Stimulated activated CD4-positive, alpha-beta T cell treated with anti-CD3 and anti-CD28 coated beads, TNF-alpha, amount 100 ng/mL, for 1 hour (primary cell): ENCODE results near the gene C13orf46.
"Not testable (repeated sequence)": the region's sequence is repeated elsewhere in the genome, so short reads cannot be mapped to it uniquely, and the experiment has no call there.

ENCODE experiments used
- DNase-seq, 3 donors: peaks; one replicate each; pipeline ENCODE4 v3.0.0-alpha.2; 2020; ENCODE audit warnings: low read depth in 3 of 3, low spot score in 1 of 3

The C13orf46 gene

DNA sequence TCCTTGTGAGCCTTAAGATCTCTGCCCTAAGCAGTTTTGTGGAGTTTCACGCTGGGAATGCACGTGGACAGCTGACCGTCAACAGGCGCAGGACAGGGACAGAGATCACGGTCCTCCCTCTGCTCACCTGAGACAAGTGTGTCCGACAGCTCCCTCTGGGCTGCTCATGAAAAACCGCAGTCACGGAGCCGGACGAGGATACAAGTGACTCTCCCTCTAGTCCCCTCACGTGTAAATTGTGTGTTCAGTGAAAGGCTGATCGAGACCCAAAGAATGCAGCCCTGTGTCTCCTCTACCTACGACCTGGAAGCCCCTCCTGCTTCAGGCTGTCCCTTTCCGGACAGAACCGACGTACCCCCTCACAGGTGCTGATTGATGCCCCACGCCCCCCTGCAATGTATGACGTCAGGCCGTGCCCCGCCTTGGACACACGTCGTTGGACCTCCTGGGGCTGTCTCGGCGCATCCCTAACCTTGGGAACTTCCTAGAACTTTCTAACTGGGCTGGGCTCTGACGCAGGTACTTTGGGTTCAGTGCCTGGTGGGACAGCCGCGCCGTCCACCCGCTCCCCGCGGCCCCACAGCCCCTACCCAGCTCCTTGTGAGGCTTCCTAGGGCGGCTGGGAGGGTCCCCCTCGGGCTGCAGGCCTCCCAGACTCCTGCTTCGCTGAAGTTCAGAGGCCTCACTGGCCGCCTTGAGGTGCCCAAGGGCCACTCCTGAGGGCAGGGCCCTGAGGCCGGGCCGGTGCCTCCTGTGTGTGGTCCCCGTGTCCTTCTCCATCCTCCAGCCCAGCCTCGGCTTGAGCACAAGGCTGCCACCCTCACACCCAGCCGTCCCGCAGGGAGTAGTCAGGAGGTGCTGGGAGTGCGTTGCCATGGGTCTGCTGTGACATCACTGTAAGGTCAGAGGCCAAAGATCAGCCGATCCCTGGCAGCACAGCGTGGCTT, at the start of gene C13orf46:
Gene C13orf46, minus strand, starts transcription at position 859 of the 947 bp plus-strand sequence. Its CDS starts 79 bp downstream, at position 780.
- no peak for DNase-seq

DNA sequence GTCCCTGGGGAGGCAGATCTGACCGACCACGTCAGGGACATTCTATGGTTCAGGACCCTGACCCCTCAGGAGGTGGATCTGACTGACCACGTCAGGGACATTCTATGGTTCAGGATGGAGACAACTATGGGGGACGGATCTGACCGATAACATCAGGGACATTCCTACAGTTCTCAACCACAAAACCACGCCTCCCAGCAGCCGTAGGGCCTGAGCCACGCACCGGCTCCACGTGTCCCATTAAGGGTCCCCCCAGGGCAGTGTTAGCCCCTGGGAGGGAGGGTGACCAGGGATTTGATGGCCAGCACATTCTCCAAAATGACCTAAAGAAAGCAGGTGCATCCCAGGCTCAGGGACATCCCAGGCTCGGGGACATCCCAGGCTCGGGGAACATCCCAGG, 49.0 kb upstream of the C13orf46 start:
- no peak for DNase-seq

- no peak for DNase-seq
Observed at GRCh38 chr13:114022309-114022669, 48.4 kb upstream of the C13orf46 start.

DNA sequence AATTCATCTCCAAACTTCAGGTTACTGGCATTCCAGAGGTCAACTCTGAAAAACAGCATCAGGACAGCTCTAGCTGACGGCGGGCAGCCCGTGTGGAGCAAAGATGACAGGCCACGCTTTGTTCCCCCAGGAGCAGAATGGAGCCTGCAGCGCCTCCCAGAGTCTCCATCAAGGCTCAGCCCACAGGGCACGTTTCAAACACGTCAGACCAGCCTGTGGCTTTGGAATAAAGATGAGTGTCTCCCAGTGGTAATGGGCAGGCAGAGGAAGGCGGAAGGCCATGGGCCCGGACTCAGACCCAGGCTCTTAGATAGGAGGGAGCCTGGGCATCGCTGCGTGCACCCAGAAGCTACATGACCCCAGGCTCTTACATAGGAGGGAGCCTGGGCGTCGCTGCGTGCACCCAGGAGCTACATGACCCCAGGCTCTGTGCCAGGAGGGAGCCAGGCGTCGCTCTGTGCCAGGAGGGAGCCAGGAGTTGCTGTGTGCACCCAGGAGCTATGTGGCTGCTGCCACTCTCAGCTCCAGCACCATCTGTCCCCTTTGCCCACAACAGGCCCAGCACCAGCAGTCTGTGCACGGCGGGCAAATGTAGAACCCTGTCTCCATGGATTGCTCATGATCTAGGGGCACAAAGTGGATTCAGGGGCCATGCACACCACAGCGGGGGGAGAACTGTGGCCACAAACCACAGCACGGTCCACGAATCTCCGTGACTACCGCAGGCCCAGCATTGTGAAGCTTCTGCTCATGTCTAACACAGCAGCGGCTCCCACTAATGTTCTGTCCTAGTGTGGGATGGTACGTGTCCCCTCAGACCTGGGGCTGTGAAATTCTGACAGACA, 47.8 kb upstream of the C13orf46 start:
- no peak for DNase-seq

DNA sequence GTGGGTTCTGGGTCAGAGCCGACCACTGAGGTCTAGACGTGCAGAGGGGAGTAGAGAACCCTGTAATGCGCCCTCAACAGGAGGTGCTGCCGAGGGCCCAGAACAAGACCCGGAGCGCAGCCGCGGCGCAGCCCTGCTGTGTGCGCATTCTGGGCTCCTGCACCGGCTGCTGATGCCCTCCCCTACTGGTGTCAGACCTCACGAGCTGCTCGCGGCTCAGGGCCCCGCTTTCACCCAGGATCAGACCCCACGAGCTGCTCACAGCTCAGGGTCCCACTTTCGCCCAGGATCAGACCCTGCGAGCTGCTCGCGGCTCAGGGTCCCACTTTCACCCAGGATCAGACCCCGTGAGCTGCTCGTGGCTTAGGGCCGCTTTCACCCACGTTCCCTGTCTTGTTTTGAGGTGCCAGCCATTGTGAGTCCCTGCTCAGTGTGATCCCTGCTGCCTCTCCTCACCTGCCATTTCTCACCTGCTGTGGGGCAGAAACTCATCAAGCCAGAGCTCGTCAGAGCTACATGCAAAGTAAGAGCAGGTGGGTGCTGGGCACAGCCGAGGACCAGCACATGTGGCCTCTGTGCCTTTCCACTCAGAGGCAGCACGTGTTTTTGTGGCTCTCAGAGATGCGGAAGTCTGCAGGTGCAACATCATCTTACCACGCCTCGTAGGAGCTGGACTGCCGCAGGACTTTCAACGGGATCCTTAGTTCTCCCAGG, 47.0 kb upstream of the C13orf46 start:
- no peak for DNase-seq

DNA sequence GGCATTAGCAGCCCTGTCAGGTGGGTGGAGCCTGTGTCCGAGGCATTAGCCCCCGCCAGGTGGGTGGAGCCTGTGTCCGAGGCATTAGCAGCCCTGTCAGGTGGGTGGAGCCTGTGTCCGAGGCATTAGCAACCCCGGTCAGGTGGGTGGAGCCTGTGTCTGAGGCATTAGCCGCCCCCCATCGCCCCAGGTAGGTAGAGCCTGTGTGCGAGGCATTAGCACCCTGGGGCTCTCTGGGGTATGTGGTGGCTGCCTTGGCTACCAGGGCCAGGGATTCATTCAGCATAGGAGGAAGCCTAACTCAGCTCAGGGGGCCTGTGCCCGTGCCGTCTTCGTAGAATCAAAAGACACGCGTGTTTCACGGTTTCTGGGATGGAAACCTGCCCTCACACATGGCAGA, 46.3 kb upstream of the C13orf46 start:
- not testable (repeated sequence) for DNase-seq

GRCh38 chr13:114019367-114019766, 45.5 kb upstream of the C13orf46 start:
- DNase-seq: peak in 1 of 3 donors; percentile 30

DNA sequence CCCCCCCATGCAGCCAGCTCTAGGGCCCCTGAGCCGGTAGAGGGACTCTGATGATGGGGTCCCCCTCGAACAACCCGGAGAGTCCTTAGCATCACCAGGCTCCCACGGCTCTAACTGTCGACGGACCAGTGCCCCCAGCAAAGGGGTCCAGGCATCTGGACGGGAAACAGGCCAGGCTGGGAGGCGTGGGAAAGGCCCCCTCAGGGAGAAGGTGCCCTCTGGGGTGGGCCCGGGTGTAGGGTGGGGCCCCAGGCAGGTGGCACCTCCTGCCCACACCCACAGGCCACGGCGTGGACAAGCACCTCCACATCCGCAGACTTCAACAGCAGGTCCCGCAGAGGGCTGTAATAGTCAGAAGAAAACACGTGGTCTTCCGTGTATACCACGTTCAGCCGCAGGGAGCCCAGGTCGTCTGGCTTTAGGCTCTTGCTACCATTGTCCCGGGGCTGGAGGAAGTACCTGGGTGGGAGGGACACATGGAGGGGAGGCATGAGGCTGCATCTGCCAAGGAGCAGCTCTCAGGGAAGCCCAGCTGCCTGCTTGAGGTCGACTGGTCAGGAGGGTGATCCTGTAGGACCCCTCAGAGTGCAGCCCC, 44.7 kb upstream of the C13orf46 start:
- DNase-seq: no peak

GRCh38 chr13:114017966-114018365, 44.1 kb upstream of the C13orf46 start:
- no peak for DNase-seq

GRCh38 chr13:114017028-114017630, 43.3 kb upstream of the C13orf46 start:
- no peak for DNase-seq

DNA sequence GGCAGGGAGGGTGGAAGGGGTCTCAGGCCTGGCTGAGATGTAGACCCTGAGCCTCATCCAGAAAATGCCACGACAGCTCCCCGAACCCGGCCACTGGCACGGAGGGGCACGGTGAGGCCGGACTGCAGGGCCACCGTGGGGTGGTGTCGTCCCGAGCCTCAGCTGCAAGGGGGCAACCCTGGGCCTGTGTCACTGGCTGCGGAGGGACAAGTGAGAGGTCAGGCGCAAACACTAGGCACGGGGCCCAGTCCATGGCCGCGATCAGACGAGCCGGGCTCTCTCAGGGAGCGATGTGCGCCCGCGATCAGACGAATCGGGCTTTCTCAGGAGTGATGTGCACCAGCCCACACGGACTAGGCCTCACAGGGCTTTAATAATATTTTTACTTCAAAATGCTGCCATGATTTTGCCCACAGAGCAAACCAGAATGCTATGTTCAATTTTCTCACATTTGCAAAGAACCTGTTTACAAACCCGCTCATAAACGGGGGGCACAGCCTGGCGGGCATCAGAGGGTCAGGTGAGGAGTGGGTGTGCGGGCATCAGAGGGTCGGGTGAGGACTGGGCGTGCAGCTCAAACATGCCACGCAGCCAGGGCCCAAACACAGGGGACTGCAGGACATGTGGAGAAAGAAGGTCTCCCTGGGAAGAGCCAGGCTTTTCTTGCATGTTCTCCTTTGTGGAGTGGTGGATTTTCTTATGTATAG, 42.6 kb upstream of the C13orf46 start:
- no peak for DNase-seq

- DNase-seq: no peak
Observed at GRCh38 chr13:114015969-114016295, 42.1 kb upstream of the C13orf46 start.

DNA sequence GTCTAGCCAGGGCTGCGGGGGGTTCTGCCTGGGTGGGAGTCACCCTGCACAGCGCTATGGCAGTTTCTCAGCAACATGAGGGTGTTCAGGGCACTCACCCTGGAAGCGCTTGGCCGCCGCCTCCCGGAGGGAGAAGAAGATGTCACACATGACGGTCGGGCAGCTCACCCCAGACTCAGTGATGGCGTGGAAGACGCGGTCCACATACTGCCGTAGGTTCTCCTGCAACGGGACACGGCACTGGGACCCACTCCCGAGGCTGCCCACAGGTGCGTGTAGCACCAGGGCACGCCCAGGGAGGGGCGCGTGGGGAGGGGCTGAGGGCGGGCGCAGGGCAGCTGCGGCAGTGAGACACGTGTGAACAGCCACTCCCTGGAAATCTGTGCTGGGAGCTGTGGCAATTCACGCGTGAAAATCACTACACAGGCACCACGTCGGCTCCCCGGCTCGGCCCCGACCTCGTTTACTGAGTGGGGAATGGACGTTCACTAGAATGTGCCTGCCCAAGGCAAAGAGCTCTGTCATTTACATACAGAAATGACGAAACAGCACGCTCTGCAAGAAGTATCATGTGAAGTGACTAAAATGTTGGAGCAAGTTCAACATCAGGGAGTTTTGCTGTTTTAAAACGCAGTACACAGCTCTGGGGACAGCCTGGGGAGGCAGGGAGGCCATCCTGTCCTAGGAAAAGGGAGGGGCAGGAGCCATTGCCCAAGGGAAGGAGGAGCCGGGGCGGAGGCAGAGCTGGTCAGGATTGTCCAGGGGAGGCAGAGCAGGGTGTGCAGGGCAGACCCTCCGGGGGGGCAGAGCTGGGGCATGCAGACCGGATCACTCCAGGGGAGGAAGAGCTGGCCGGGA, 41.5 kb upstream of the C13orf46 start:
- DNase-seq: no peak

DNA sequence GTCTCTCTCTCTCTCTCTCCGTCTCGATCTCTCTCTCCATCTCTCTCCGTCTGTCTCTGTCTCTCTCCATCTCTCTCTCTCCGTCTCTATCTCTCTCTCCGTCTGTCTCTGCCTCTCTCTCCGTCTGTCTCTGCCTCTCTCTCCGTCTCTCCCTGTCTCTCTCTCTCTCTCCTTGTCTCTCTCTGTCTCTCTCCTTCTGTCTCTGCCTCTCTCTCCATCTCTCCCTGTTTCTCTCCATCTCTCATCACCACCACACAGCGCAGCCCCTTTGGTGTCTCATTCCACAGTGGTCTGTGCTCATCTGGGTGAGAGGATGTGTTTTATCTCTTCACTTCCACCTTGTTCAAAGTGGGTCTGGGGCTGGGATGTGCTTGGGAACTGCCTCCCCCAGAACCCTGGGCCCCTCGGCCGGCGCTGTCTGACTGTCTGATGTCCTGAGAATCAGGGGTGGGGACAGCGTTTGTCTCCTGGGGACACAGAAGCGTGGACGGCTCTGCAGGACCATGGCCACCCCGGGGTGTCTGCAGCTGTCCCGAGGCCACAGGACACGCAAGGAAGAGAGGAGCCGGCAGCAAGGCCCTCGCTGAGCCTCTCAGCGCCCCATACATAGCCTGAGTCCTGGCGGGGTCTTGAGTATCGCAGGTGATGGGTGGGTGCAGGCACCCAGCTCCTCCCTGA, 40.2 kb upstream of the C13orf46 start:
- DNase-seq: no peak

DNA sequence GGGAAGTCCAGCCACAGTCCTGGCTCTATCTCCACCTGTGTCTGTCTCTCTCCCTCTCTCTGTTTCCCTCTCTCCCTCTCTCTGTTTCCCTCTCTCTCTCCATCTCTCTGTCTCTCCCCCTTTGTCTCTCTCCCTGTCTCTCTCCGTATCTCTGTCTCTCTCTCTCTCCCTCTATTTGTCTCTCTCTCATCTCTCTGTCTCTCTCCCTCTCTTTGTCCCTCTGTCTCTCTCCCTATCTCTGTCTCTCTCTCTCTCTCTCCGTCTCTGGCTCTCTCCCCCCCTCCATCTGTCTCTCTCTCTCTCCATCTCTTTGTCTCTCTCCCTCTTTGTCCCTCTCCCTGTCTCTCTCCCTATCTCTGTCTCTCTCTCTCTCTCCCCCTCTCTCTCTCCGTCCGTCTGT, 39.5 kb upstream of the C13orf46 start:
- no peak for DNase-seq

- DNase-seq: no peak
Observed at GRCh38 chr13:114012921-114013320, 39.0 kb upstream of the C13orf46 start.

DNA sequence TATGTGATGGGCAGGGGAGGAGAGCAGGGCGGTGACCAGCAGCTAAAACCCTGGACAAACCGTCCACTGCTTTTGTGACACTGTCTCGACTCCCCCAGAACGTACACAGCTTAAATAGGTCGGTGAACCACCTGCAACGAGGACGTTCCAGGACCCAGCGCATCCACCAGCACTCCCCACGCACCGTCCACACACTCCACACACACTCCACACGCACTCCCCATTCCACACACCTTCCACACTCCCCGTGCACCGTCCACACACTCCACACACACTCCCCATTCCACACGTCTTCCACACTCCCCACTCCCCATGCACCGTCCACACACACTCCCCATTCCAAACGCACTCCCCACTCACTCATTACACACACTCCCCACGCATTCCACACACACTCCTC, 38.3 kb upstream of the C13orf46 start:
- no peak for DNase-seq

GRCh38 chr13:114011226-114011625, 37.4 kb upstream of the C13orf46 start:
- DNase-seq: no peak
